ENCODE results near the gene PDE4D. TPM values are rescaled to one million over a fixed set of nuclear protein-coding genes. Genes with fewer than 3 reads are reported as not detected.

Gene PDE4D
- total and polyA plus RNA-seq, 2 experiments from 2014 or later: 21.9 to 54.2 TPM

DNA sequence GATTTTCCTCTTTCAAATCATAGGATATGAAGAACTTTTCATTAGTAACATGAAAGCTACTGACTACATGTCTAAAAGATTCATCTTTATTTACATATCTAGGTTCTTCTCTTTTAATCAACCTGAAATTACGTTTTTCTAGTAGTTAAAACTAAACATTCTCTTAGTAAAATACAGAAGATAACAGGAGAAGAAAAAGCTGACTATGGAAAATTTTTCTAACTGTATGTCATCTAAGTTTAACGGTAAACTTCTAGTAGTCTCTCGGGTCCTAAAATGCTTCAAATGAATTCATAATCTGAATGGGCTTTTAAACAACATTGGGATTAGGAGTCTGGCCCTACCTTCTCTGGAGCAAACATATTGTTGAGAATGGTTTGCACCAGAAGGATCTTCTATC lies 151.9 kb downstream of the PDE4D start:
- peaks cover 5% of the 10 kb centered on the region for H3K4me1 ChIP-seq (ENCODE audit: low read depth)
- H3K4me3 ChIP-seq: no peak overlapping the region
- H3K27ac ChIP-seq: no peak overlapping the region
- no peaks in the 10 kb centered on the region for H3K27me3 ChIP-seq
- no peak for DNase-seq (ENCODE audit: low read depth in 1 of 2, low spot score in 1 of 2)
- H3K36me3 ChIP-seq: no peaks in the 10 kb centered on the region
- no peak for TF ChIP-seq CTCF (IDR thresholded peaks at IDR 0.05; ENCODE audit: low read depth, low read length)
- H3K9me3 ChIP-seq (ENCODE audit: low read depth): no peaks in the 10 kb centered on the region

GRCh38 chr5:59738024-59738423 lies 155.5 kb downstream of the PDE4D start:
- H3K9me3 ChIP-seq (ENCODE audit: low read depth): no peaks in the 10 kb centered on the region
- no peak overlapping the region for H3K27ac ChIP-seq
- TF ChIP-seq CTCF (IDR thresholded peaks at IDR 0.05; ENCODE audit: low read depth, low read length): no peak
- no peaks in the 10 kb centered on the region for H3K27me3 ChIP-seq
- H3K4me1 ChIP-seq (ENCODE audit: low read depth): no peaks in the 10 kb centered on the region
- no peak overlapping the region for H3K4me3 ChIP-seq
- H3K36me3 ChIP-seq: no peaks in the 10 kb centered on the region
- DNase-seq (ENCODE audit: low read depth in 1 of 2, low spot score in 1 of 2): no peak

GRCh38 chr5:59732806-59733205 lies 160.7 kb downstream of the PDE4D start:
- Histone ChIP-seq H3K36me3 (no peaks in the 10 kb centered on the region), H3K4me3 (no peak overlapping the region), H3K27me3 (no peaks in the 10 kb centered on the region), H3K9me3 (ENCODE audit: low read depth) (no peaks in the 10 kb centered on the region), H3K27ac (no peak overlapping the region), H3K4me1 (ENCODE audit: low read depth) (peaks cover 3% of the 10 kb centered on the region)
- no peak for DNase-seq (ENCODE audit: low read depth in 1 of 2, low spot score in 1 of 2)
- no peak for TF ChIP-seq CTCF (IDR thresholded peaks at IDR 0.05; ENCODE audit: low read depth, low read length)

DNA sequence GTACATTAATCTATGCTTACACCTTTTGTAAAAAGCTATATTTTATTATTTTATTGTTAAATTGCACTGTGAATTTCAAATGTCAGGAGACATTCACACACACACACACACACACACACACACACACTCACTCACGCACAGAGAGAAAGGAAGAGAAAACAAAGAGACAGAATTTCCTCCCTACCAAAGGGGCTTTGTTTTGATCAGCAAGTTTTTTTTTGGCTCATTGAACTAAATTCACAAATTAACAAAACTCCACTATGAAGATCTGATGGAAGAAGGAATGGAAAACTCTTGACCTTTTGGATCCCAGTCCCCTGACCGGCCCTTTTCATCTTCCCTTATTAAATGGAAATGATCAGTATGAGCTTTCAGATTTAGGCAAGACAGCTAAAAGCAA lies 161.2 kb downstream of the PDE4D start:
- H3K27ac ChIP-seq: no peak overlapping the region
- peaks cover 3% of the 10 kb centered on the region for H3K4me1 ChIP-seq (ENCODE audit: low read depth)
- no peaks in the 10 kb centered on the region for H3K36me3 ChIP-seq
- no peaks in the 10 kb centered on the region for H3K9me3 ChIP-seq (ENCODE audit: low read depth)
- DNase-seq (ENCODE audit: low read depth in 1 of 2, low spot score in 1 of 2): no peak
- no peak for TF ChIP-seq CTCF (IDR thresholded peaks at IDR 0.05; ENCODE audit: low read depth, low read length)
- no peaks in the 10 kb centered on the region for H3K27me3 ChIP-seq
- H3K4me3 ChIP-seq: no peak overlapping the region

DNA sequence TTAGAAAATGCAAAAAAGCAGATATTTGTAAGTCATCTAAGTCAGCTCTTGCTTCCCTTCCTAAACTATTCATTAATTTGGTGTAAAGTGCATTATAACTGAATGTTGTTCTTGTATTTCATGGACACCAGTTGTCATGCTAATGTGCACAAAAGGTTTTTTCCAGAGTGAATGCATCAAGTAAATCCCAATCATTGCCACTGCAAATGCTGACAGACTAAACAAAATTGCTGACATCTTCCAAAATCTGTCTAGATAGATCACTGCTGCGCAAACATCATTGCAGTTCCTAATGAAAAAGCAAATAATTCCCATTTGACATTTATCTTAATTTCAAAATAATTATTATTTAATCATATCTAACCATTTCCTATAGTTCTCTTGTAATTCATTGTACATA lies 161.7 kb downstream of the PDE4D start:
- H3K36me3 ChIP-seq: no peaks in the 10 kb centered on the region
- H3K9me3 ChIP-seq (ENCODE audit: low read depth): no peaks in the 10 kb centered on the region
- DNase-seq (ENCODE audit: low read depth in 1 of 2, low spot score in 1 of 2): no peak
- no peak overlapping the region for H3K4me3 ChIP-seq
- no peak overlapping the region for H3K27ac ChIP-seq
- no peak for TF ChIP-seq CTCF (IDR thresholded peaks at IDR 0.05; ENCODE audit: low read depth, low read length)
- H3K27me3 ChIP-seq: no peaks in the 10 kb centered on the region
- H3K4me1 ChIP-seq (ENCODE audit: low read depth): peaks cover 3% of the 10 kb centered on the region

- no peak for DNase-seq (ENCODE audit: low read depth in 1 of 2, low spot score in 1 of 2)
- Histone ChIP-seq H3K36me3 (no peaks in the 10 kb centered on the region), H3K27me3 (no peaks in the 10 kb centered on the region), H3K4me3 (no peak overlapping the region), H3K27ac (no peak overlapping the region), H3K9me3 (ENCODE audit: low read depth) (no peaks in the 10 kb centered on the region), H3K4me1 (ENCODE audit: low read depth) (peaks cover 3% of the 10 kb centered on the region)
- no peak for TF ChIP-seq CTCF (IDR thresholded peaks at IDR 0.05; ENCODE audit: low read depth, low read length)
These were observed 163.7 kb downstream of the PDE4D start for GRCh38 chr5:59729820-59730219.

All from cardiac muscle cell (in vitro differentiated cells and primary cell).